Measurements from ENCODE around the gene DCC. TPM values are rescaled to one million over a fixed set of nuclear protein-coding genes. Genes with fewer than 3 reads are reported as not detected.

The DCC gene
- total RNA-seq, 1 experiment from 2014 or later: 0.39 TPM

DNA sequence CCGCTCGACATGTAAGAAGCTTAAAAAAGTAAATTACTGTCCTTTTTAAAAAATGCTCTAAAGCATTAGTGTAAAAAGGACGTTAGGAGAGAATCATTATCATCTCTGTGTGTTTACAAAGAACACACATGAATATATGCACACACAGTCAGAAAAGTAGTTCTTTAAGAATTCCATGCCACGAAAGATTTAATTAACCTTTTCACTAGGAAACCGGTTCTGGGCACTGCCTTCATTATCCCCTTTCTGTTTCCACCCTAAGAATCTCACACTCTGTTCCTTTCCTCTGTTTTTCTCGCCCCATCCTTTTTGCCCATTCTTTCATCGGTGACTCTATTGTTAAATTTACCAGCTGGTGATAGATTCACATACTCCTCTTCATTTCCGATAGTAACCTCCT is 338.6 kb downstream of the DCC start:
- ChIA-PET CTCF (no interaction called here), POLR2A (no interaction called here)
- intact Hi-C loops (cut with micrococcal nuclease; ENCODE audit: unreplicated experiment): loop anchor here (10.0 kb wide), 1 partner anchor 254 kb away; no protein-coding TSS in a partner anchor

DNA sequence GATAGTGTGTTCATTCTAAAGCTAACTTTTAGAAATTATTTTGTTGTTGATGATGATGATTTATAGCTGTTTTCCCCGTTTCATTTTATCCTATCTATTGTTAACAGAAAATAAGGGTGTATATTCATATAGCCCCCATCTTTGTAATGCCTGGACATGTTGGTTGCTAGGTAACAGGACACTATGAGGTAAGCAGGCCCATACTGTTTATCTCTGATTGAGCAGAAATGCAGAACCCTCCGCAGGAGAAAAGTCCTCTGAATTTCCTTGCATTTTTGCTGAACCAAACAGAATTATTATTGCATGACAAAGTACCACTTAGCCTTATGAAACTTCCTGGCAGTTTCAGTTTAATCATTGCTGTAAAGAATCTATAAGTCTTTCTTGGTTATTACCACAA is 339.4 kb downstream of the DCC start:
- Mint-ChIP-seq H3K4me3 (ENCODE audit: unreplicated experiment) (no peak overlapping the region), H3K27ac (ENCODE audit: unreplicated experiment) (no peak overlapping the region), H3K27me3 (ENCODE audit: insufficient read depth, unreplicated experiment) (peaks cover 2% of the 10 kb centered on the region), H3K36me3 (ENCODE audit: insufficient read depth, unreplicated experiment) (no peaks in the 10 kb centered on the region), H3K4me1 (ENCODE audit: low read depth, unreplicated experiment) (no peaks in the 10 kb centered on the region), H3K9me3 (ENCODE audit: unreplicated experiment) (no peaks in the 10 kb centered on the region)
- no peak for DNase-seq
- Histone ChIP-seq H3K36me3 (ENCODE audit: control insufficient read depth, insufficient read depth, low read length) (no peaks in the 10 kb centered on the region), H3K4me3 (ENCODE audit: low read depth, low read length) (no peak overlapping the region), H3K4me1 (no peaks in the 10 kb centered on the region), H3K9me3 (no peaks in the 10 kb centered on the region), H3K27me3 (replicated peaks; ENCODE audit: control insufficient read depth, insufficient read depth, low read length) (no peaks in the 10 kb centered on the region)
- intact Hi-C loops (cut with micrococcal nuclease; ENCODE audit: unreplicated experiment): loop anchor here (10.0 kb wide), 1 partner anchor 255 kb away; no protein-coding TSS in a partner anchor
- TF ChIP-seq, protein P1, sequence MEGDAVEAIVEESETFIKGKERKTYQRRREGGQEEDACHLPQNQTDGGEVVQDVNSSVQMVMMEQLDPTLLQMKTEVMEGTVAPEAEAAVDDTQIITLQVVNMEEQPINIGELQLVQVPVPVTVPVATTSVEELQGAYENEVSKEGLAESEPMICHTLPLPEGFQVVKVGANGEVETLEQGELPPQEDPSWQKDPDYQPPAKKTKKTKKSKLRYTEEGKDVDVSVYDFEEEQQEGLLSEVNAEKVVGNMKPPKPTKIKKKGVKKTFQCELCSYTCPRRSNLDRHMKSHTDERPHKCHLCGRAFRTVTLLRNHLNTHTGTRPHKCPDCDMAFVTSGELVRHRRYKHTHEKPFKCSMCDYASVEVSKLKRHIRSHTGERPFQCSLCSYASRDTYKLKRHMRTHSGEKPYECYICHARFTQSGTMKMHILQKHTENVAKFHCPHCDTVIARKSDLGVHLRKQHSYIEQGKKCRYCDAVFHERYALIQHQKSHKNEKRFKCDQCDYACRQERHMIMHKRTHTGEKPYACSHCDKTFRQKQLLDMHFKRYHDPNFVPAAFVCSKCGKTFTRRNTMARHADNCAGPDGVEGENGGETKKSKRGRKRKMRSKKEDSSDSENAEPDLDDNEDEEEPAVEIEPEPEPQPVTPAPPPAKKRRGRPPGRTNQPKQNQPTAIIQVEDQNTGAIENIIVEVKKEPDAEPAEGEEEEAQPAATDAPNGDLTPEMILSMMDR (IDR thresholded peaks at IDR 0.05; ENCODE audit: insufficient read depth in 1 of 2, low read depth in 1 of 2, low read length in 1 of 2, severe bottlenecking in 1 of 2, unreplicated experiment in 1 of 2): no peak
- ChIA-PET CTCF (no interaction called here), POLR2A (no interaction called here)
- BruUV-seq (replicated peaks): no TSS peak

More for the DNA sequence above, 338.6 kb downstream of the DCC start:
- no peak overlapping the region for H3K4me3 ChIP-seq (ENCODE audit: low read depth, low read length)
- Mint-ChIP-seq H3K36me3 (ENCODE audit: insufficient read depth, unreplicated experiment) (no peaks in the 10 kb centered on the region), H3K4me3 (ENCODE audit: unreplicated experiment) (no peak overlapping the region), H3K27ac (ENCODE audit: unreplicated experiment) (no peak overlapping the region), H3K9me3 (ENCODE audit: unreplicated experiment) (no peaks in the 10 kb centered on the region), H3K4me1 (ENCODE audit: low read depth, unreplicated experiment) (no peaks in the 10 kb centered on the region), H3K27me3 (ENCODE audit: insufficient read depth, unreplicated experiment) (peaks cover 2% of the 10 kb centered on the region)
- BruUV-seq (replicated peaks): no TSS peak
- no peaks in the 10 kb centered on the region for H3K27me3 ChIP-seq (replicated peaks; ENCODE audit: control insufficient read depth, insufficient read depth, low read length)
- no peaks in the 10 kb centered on the region for H3K9me3 ChIP-seq
- no peaks in the 10 kb centered on the region for H3K4me1 ChIP-seq
- no peaks in the 10 kb centered on the region for H3K36me3 ChIP-seq (ENCODE audit: control insufficient read depth, insufficient read depth, low read length)
- no peak for DNase-seq
- TF ChIP-seq, protein P1 (IDR thresholded peaks at IDR 0.05; ENCODE audit: insufficient read depth in 1 of 2, low read depth in 1 of 2, low read length in 1 of 2, severe bottlenecking in 1 of 2, unreplicated experiment in 1 of 2): no peak

DNA sequence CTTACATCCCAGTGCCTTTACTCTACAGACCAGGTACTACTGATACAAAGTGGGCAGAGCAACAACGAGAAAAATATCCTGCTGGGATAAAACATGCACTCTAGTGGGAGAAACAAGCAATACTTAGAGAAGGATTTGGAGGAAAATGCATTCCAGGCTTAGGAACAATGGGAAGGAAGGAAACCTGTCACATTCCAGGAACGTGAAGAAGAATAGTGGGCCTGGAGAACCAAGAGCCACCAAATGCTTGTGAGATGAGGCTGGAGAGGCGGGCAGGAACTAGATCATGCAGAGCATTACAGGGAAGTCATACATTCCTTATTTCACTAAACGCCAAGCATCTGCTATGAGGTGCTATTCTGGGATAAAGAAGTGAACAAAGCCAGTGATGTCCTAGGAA is 342.3 kb downstream of the DCC start:
- Mint-ChIP-seq H3K4me3 (ENCODE audit: unreplicated experiment) (no peak overlapping the region), H3K36me3 (ENCODE audit: insufficient read depth, unreplicated experiment) (no peaks in the 10 kb centered on the region), H3K4me1 (ENCODE audit: low read depth, unreplicated experiment) (no peaks in the 10 kb centered on the region), H3K27me3 (ENCODE audit: insufficient read depth, unreplicated experiment) (peaks cover 2% of the 10 kb centered on the region), H3K9me3 (ENCODE audit: unreplicated experiment) (no peaks in the 10 kb centered on the region), H3K27ac (ENCODE audit: unreplicated experiment) (no peak overlapping the region)
- Histone ChIP-seq H3K4me1 (no peaks in the 10 kb centered on the region), H3K27me3 (replicated peaks; ENCODE audit: control insufficient read depth, insufficient read depth, low read length) (no peaks in the 10 kb centered on the region), H3K9me3 (no peaks in the 10 kb centered on the region), H3K36me3 (ENCODE audit: control insufficient read depth, insufficient read depth, low read length) (no peaks in the 10 kb centered on the region), H3K4me3 (ENCODE audit: low read depth, low read length) (no peak overlapping the region)
- intact Hi-C loops (cut with micrococcal nuclease; ENCODE audit: unreplicated experiment): no loop called here
- POLR2A ChIA-PET: no interaction called here
- DNase-seq: no peak
- no TSS peak for BruUV-seq (replicated peaks)
- CTCF ChIA-PET: interaction anchor here (0.6 kb wide), 1 partner anchor 357 kb away, joined by 7 read pairs; no protein-coding TSS in a partner anchor
- TF ChIP-seq, protein P1 (IDR thresholded peaks at IDR 0.05; ENCODE audit: insufficient read depth in 1 of 2, low read depth in 1 of 2, low read length in 1 of 2, severe bottlenecking in 1 of 2, unreplicated experiment in 1 of 2): no peak

Measured in Caco-2 (cell line).